Measurements from ENCODE around the gene ARSG. TPM values are rescaled to one million over a fixed set of nuclear protein-coding genes. Genes with fewer than 3 reads are reported as not detected.
"Not testable (repeated sequence)": the region's sequence is repeated elsewhere in the genome, so short reads cannot be mapped to it uniquely, and the experiment has no call there.

Gene ARSG
- total RNA-seq, 1 donor from 2014 or later: 19.5 TPM

DNA sequence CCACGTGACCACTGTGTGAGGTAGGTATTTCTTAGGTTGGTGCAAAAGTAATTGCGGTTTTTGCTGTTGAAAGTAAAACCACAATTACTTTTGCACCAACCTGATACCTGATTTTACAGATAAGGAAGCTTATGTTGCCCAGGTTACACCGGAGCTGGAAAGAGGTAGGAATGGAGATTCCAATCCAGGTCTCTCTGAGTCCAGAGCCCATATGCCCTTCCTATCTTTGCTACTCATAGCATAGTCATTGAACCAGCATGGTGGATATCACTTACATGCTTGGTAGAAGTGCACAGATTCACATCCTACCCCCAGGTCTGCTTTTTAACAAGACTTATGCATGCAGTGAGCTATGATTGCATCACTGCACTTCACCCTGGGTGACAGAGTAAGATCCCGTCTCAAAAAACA lies 61.8 kb downstream of the ARSG start:
- Mint-ChIP-seq H3K4me3 (no peak overlapping the region), H3K27me3 (ENCODE audit: insufficient read depth, low read depth) (peaks cover 5% of the 10 kb centered on the region), H3K27ac (no peak overlapping the region), H3K9me3 (no peaks in the 10 kb centered on the region), H3K36me3 (peaks cover 2% of the 10 kb centered on the region), H3K4me1 (no peaks in the 10 kb centered on the region)
- Histone ChIP-seq H3K79me2 (ENCODE audit: low read depth) (no peaks in the 10 kb centered on the region), H3K9ac (no peak overlapping the region), H3K4me2 (no peak overlapping the region), H3K4me3 (no peak overlapping the region), H3K36me3 (no peaks in the 10 kb centered on the region), H3K27me3 (no peaks in the 10 kb centered on the region), H3K27ac (no peak overlapping the region), H4K20me1 (ENCODE audit: low read depth) (no peaks in the 10 kb centered on the region), H3F3A (ENCODE audit: low read depth) (no peaks in the 10 kb centered on the region), H3K4me1 (no peaks in the 10 kb centered on the region), H3K9me3 (ENCODE audit: low read depth) (no peaks in the 10 kb centered on the region), H2AFZ (replicated peaks) (no peak overlapping the region)
- TF ChIP-seq, protein P1, sequence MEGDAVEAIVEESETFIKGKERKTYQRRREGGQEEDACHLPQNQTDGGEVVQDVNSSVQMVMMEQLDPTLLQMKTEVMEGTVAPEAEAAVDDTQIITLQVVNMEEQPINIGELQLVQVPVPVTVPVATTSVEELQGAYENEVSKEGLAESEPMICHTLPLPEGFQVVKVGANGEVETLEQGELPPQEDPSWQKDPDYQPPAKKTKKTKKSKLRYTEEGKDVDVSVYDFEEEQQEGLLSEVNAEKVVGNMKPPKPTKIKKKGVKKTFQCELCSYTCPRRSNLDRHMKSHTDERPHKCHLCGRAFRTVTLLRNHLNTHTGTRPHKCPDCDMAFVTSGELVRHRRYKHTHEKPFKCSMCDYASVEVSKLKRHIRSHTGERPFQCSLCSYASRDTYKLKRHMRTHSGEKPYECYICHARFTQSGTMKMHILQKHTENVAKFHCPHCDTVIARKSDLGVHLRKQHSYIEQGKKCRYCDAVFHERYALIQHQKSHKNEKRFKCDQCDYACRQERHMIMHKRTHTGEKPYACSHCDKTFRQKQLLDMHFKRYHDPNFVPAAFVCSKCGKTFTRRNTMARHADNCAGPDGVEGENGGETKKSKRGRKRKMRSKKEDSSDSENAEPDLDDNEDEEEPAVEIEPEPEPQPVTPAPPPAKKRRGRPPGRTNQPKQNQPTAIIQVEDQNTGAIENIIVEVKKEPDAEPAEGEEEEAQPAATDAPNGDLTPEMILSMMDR (IDR thresholded peaks at IDR 0.05): no peak
- no peak for TF ChIP-seq EZH2 (IDR thresholded peaks at IDR 0.05)
- TF ChIP-seq EZH2phosphoT487 (IDR thresholded peaks at IDR 0.05): no peak
- no peak for DNase-seq (ENCODE audit: low spot score)

DNA sequence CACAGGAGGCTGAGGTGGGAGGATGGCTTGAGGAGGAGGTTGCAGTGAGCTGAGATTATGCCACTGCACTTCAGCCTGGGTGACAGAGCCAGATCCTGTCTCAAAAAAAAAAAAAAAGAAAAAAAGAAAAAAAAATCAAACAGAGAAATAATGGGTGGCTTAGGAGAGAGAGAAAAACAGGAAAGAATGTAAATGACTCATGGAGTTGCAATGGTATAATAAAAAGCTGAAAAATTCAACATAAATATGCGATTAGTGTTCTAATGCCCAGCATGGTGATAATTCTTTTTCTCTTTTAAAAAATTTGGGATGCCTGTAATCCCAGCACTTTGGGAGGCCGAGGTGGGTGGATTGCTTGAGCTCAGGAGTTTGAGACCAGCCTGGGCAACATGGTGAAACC lies 63.0 kb downstream of the ARSG start:
- not testable (repeated sequence) for H3K27ac Mint-ChIP-seq; H3K4me1 Mint-ChIP-seq; H3K4me3 Mint-ChIP-seq; H3K36me3 Mint-ChIP-seq; DNase-seq (ENCODE audit: low spot score); H3K27me3 Mint-ChIP-seq (ENCODE audit: insufficient read depth, low read depth); H4K20me1 ChIP-seq (ENCODE audit: low read depth); H3K9me3 Mint-ChIP-seq; H3K9ac ChIP-seq; H3K79me2 ChIP-seq (ENCODE audit: low read depth); H3K9me3 ChIP-seq (ENCODE audit: low read depth); H3K4me2 ChIP-seq; H3K27ac ChIP-seq; H2AFZ ChIP-seq (replicated peaks); H3K36me3 ChIP-seq; H3F3A ChIP-seq (ENCODE audit: low read depth); H3K4me3 ChIP-seq; H3K27me3 ChIP-seq; H3K4me1 ChIP-seq

DNA sequence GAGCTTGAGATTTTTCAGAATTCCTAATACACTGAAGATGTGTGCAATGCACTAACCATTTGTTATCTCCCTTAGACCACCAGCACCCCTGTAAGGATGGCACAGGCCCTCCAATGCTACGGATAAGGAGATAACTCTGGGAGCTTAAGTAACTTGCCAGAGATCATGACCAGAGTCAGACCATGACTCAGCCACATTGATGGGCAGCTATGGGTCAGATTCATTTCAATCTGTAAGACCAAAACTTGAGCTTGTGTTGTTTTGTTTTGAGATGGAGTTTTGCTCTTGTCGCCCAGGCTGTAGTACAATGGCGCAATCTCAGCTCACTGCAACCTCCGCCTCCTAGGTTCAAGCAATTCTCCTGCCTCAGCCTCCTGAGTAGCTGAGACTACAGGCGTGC lies 63.8 kb downstream of the ARSG start:
- H3K9me3 Mint-ChIP-seq; H4K20me1 ChIP-seq (ENCODE audit: low read depth); H3K4me1 ChIP-seq; H3K4me2 ChIP-seq; H3K27ac ChIP-seq; H3K79me2 ChIP-seq (ENCODE audit: low read depth); H3K36me3 ChIP-seq; H3K27me3 Mint-ChIP-seq (ENCODE audit: insufficient read depth, low read depth); H3K27me3 ChIP-seq; H3K4me1 Mint-ChIP-seq; DNase-seq (ENCODE audit: low spot score); H3K27ac Mint-ChIP-seq; H3K9me3 ChIP-seq (ENCODE audit: low read depth); H3K4me3 ChIP-seq; H3F3A ChIP-seq (ENCODE audit: low read depth); H3K36me3 Mint-ChIP-seq; H2AFZ ChIP-seq (replicated peaks); H3K4me3 Mint-ChIP-seq; H3K9ac ChIP-seq: not testable (repeated sequence)

DNA sequence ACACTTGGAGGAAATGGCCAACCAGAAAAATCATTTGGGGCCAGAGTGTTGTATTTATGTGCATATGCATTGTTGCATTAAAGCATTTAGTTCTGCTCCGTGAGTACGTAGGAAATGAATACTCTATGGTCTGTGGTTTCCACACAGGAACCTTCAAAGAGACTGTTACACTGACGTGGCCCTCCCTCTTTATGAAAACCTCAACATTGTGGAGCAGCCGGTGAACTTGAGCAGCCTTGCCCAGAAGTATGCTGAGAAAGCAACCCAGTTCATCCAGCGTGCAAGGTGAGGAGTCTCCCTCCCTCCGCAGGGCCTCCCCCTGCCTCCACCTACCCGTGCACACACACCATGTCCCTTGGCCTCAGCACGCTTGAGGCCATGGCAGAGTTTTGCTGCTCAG lies 65.2 kb downstream of the ARSG start:
- TF ChIP-seq EZH2 (IDR thresholded peaks at IDR 0.05): no peak
- no peak overlapping the region for H3K27ac Mint-ChIP-seq
- H3K4me3 ChIP-seq: no peak overlapping the region
- no peak overlapping the region for H3K27ac ChIP-seq
- no peaks in the 10 kb centered on the region for H3K36me3 ChIP-seq
- H3K4me1 Mint-ChIP-seq: peaks cover 3% of the 10 kb centered on the region
- H3K79me2 ChIP-seq (ENCODE audit: low read depth): no peaks in the 10 kb centered on the region
- no peaks in the 10 kb centered on the region for H3K9me3 ChIP-seq (ENCODE audit: low read depth)
- H3K36me3 Mint-ChIP-seq: peaks cover 7% of the 10 kb centered on the region
- no peaks in the 10 kb centered on the region for H3K27me3 Mint-ChIP-seq (ENCODE audit: insufficient read depth, low read depth)
- no peak overlapping the region for H2AFZ ChIP-seq (replicated peaks)
- H3K9ac ChIP-seq: no peak overlapping the region
- H3F3A ChIP-seq (ENCODE audit: low read depth): no peaks in the 10 kb centered on the region
- peaks cover 12% of the 10 kb centered on the region for H3K4me1 ChIP-seq
- H3K9me3 Mint-ChIP-seq: no peaks in the 10 kb centered on the region
- no peaks in the 10 kb centered on the region for H4K20me1 ChIP-seq (ENCODE audit: low read depth)
- no peak for DNase-seq (ENCODE audit: low spot score)
- H3K4me3 Mint-ChIP-seq: no peak overlapping the region
- no peaks in the 10 kb centered on the region for H3K27me3 ChIP-seq
- no peak overlapping the region for H3K4me2 ChIP-seq

DNA sequence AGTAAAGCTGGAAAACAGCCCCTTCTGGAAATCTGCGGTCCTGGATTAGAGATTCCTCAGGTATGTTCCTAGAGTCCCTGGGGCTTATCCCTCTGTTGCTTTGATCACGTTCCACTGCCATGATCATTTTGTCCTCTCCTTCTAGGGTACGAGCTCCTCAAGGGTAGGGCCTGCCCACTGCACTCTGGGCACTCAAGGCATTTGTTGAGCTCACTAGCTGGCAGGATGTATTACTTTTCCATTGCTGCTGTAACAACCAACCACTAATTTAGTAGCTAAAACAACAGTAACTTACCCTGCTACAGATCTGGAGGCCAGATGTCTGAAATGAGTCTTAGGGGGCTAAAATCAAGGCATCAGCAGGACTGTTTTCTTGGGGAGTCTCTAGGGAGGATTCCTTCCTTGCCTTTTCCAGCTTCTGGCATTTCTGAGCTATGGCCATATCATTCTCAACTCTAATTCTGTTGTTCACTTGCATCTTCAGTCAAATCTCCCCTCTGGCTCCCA lies 65.7 kb downstream of the ARSG start:
- no peaks in the 10 kb centered on the region for H3F3A ChIP-seq (ENCODE audit: low read depth)
- Mint-ChIP-seq H3K9me3 (peaks cover under 1% of the 10 kb centered on the region), H3K27ac (no peak overlapping the region), H3K27me3 (ENCODE audit: insufficient read depth, low read depth) (no peaks in the 10 kb centered on the region), H3K4me3 (no peak overlapping the region), H3K36me3 (peaks cover 7% of the 10 kb centered on the region), H3K4me1 (peaks cover 3% of the 10 kb centered on the region)
- H3K36me3 ChIP-seq: no peaks in the 10 kb centered on the region
- H3K79me2 ChIP-seq (ENCODE audit: low read depth): no peaks in the 10 kb centered on the region
- no peak overlapping the region for H3K4me2 ChIP-seq
- no peak overlapping the region for H3K27ac ChIP-seq
- no peaks in the 10 kb centered on the region for H3K27me3 ChIP-seq
- H3K9me3 ChIP-seq (ENCODE audit: low read depth): no peaks in the 10 kb centered on the region
- no peak overlapping the region for H2AFZ ChIP-seq (replicated peaks)
- H3K9ac ChIP-seq: no peak overlapping the region
- no peaks in the 10 kb centered on the region for H4K20me1 ChIP-seq (ENCODE audit: low read depth)
- H3K4me3 ChIP-seq: no peak overlapping the region
- peaks cover 12% of the 10 kb centered on the region for H3K4me1 ChIP-seq
- DNase-seq (ENCODE audit: low spot score): no peak
- TF ChIP-seq EZH2 (IDR thresholded peaks at IDR 0.05) (no peak), EZH2phosphoT487 (IDR thresholded peaks at IDR 0.05) (no peak)
- TF ChIP-seq, protein P1 (IDR thresholded peaks at IDR 0.05): no peak
